A549 (cell line): ENCODE data around the gene MYADML2.

ENCODE experiments used
- CEBPB ChIP-seq, 2 experiments: fragments of >200 bp in 1 of 2; sonication (Bioruptor Twin) in 1 of 2; formaldehyde crosslinking in 1 of 2; IDR thresholded peaks; 2 replicates each; pipeline ENCODE4 v1.6.1; 2012 to 2016
- EP300 ChIP-seq, 2 experiments: fragments of >200 bp; sonication (Bioruptor Twin); formaldehyde crosslinking; IDR thresholded peaks; 2 replicates in 1 of 2; 3 replicates in 1 of 2; pipeline ENCODE4 v1.6.1; 2016 to 2017
- FOSL2 ChIP-seq, 2 experiments: fragments of 450-650 bp in 1 of 2; fragments of >200 bp in 1 of 2; sonication (Bioruptor Twin) in 1 of 2; formaldehyde crosslinking; IDR thresholded peaks; 2 replicates each; pipeline versions ENCODE4 v1.5.0 to v1.6.1; 2016 to 2020; ENCODE audit warnings: mild to moderate bottlenecking in 1 of 2, moderate library complexity in 1 of 2
- REST ChIP-seq: fragments of 200-600 bp; sonication (generic); IDR thresholded peaks from 2 replicates; pipeline ENCODE4 v1.6.1; 2016; ENCODE audit warnings: antibody characterized with exemption, mild to moderate bottlenecking, moderate library complexity
- USF2 ChIP-seq: fragments of 450-650 bp; IDR thresholded peaks from 2 replicates; pipeline ENCODE4 v1.6.1; 2014; ENCODE audit warnings: antibody characterized with exemption
- TF ChIP-seq, protein P1 (sequence below): fragments of >200 bp; sonication (Bioruptor Twin); formaldehyde crosslinking; IDR thresholded peaks from 3 replicates; pipeline ENCODE4 v1.5.1; 2016

- TF ChIP-seq, protein P1, sequence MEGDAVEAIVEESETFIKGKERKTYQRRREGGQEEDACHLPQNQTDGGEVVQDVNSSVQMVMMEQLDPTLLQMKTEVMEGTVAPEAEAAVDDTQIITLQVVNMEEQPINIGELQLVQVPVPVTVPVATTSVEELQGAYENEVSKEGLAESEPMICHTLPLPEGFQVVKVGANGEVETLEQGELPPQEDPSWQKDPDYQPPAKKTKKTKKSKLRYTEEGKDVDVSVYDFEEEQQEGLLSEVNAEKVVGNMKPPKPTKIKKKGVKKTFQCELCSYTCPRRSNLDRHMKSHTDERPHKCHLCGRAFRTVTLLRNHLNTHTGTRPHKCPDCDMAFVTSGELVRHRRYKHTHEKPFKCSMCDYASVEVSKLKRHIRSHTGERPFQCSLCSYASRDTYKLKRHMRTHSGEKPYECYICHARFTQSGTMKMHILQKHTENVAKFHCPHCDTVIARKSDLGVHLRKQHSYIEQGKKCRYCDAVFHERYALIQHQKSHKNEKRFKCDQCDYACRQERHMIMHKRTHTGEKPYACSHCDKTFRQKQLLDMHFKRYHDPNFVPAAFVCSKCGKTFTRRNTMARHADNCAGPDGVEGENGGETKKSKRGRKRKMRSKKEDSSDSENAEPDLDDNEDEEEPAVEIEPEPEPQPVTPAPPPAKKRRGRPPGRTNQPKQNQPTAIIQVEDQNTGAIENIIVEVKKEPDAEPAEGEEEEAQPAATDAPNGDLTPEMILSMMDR, result no peak
- TF ChIP-seq USF2, result no peak
- no peak for TF ChIP-seq CEBPB (IDR thresholded peaks at IDR 0.05)
- TF ChIP-seq EP300 (IDR thresholded peaks at IDR 0.05), result no peak
- TF ChIP-seq REST, result no peak
- no peak for TF ChIP-seq FOSL2 (IDR thresholded peaks at IDR 0.05)
- TF ChIP-seq FOSL2 (CRISPR knock-in tag; IDR thresholded peaks at IDR 0.05), result peak; percentile 88
Observed at GRCh38 chr17:81926451-81927151, 20.4 kb downstream of the MYADML2 start.
